Trophoblast cell (in vitro differentiated cells and primary cell): ENCODE measurements around the gene ZNF454.

ENCODE experiments used
- DNase-seq, 2 donors: peaks; one replicate each; pipeline ENCODE4 v3.0.0-alpha.2; 2016
- H2AFZ ChIP-seq: 2 replicates; pipeline ENCODE4 v1.6.1; 2013; ENCODE audit warnings: low read length, moderate library complexity, mild to moderate bottlenecking; ENCODE audit not compliant: insufficient read depth, poor library complexity
- H2AK5ac ChIP-seq: 2 replicates; pipeline ENCODE4 v1.6.1; 2013; ENCODE audit warnings: mild to moderate bottlenecking, low read length
- H2BK120ac ChIP-seq: 2 replicates; pipeline ENCODE4 v1.6.1; 2013; ENCODE audit warnings: low read length, mild to moderate bottlenecking, moderate library complexity; ENCODE audit not compliant: insufficient read depth, poor library complexity
- H2BK12ac ChIP-seq: 2 replicates; pipeline ENCODE4 v1.6.1; 2013; ENCODE audit warnings: mild to moderate bottlenecking, low read length, moderate library complexity
- H2BK5ac ChIP-seq: 2 replicates; pipeline ENCODE4 v1.6.1; 2013; ENCODE audit warnings: low read length, low read depth, moderate library complexity, mild to moderate bottlenecking; ENCODE audit not compliant: poor library complexity
- H3K14ac ChIP-seq: 2 replicates; pipeline ENCODE4 v1.6.1; 2013; ENCODE audit warnings: mild to moderate bottlenecking, low read length
- H3K18ac ChIP-seq: 2 replicates; pipeline ENCODE4 v1.6.1; 2013; ENCODE audit warnings: mild to moderate bottlenecking, low read length
- H3K23ac ChIP-seq: 2 replicates; pipeline ENCODE4 v1.6.1; 2013; ENCODE audit warnings: low read length
- H3K27ac ChIP-seq: 2 replicates; pipeline ENCODE4 v1.5.1; 2013; ENCODE audit warnings: low read depth, mild to moderate bottlenecking, inconsistent platforms, low read length, moderate library complexity
- H3K27me3 ChIP-seq: 2 replicates; pipeline ENCODE4 v1.6.1; 2013; ENCODE audit warnings: inconsistent platforms, mild to moderate bottlenecking, low read length, moderate library complexity; ENCODE audit not compliant: insufficient read depth
- H3K36me3 ChIP-seq, 2 experiments: 1 replicate in 1 of 2; 2 replicates in 1 of 2; pipeline ENCODE4 v1.6.1; 2013; ENCODE audit warnings: low read length in 2 of 2, mild to moderate bottlenecking in 2 of 2, moderate library complexity in 1 of 2; ENCODE audit not compliant: insufficient read depth in 2 of 2, control insufficient read depth in 1 of 2
- H3K4ac ChIP-seq: 2 replicates; pipeline ENCODE4 v1.6.1; 2013; ENCODE audit warnings: low read depth, mild to moderate bottlenecking, low read length, moderate library complexity
- H3K4me1 ChIP-seq, 2 experiments: 1 replicate in 1 of 2; 2 replicates in 1 of 2; pipeline ENCODE4 v1.6.1; 2013; ENCODE audit warnings: low read length in 2 of 2, mild to moderate bottlenecking in 2 of 2, moderate library complexity in 1 of 2; ENCODE audit not compliant: insufficient read depth in 2 of 2, control insufficient read depth in 1 of 2
- H3K4me2 ChIP-seq: 2 replicates; pipeline ENCODE4 v1.6.1; 2013; ENCODE audit warnings: inconsistent platforms, mild to moderate bottlenecking, low read length, moderate library complexity
- H3K4me3 ChIP-seq: 2 replicates; pipeline ENCODE4 v1.5.1; 2013; ENCODE audit warnings: mild to moderate bottlenecking, low read depth, low read length, inconsistent platforms
- H3K79me1 ChIP-seq: one replicate; pipeline ENCODE4 v1.6.1; 2013; ENCODE audit warnings: low read length
- H3K79me2 ChIP-seq: 2 replicates; pipeline ENCODE4 v1.6.1; 2013; ENCODE audit warnings: low read length, mild to moderate bottlenecking; ENCODE audit not compliant: control insufficient read depth, insufficient read depth, poor library complexity
- H3K9ac ChIP-seq: 2 replicates; pipeline ENCODE4 v1.6.1; 2013; ENCODE audit warnings: mild to moderate bottlenecking, low read length
- H3K9me3 ChIP-seq: 2 replicates; pipeline ENCODE4 v1.6.1; 2013; ENCODE audit warnings: low read depth, mild to moderate bottlenecking, control low read depth, inconsistent platforms, low read length; ENCODE audit not compliant: insufficient read depth
- H4K12ac ChIP-seq: 2 replicates; pipeline ENCODE4 v1.6.1; 2013; ENCODE audit warnings: low read depth, mild to moderate bottlenecking, low read length, moderate library complexity
- H4K8ac ChIP-seq: 2 replicates; pipeline ENCODE4 v1.6.1; 2013; ENCODE audit warnings: low read depth, mild to moderate bottlenecking, low read length, moderate library complexity
- H4K91ac ChIP-seq: one replicate; pipeline ENCODE4 v1.6.1; 2013; ENCODE audit warnings: low read depth, mild to moderate bottlenecking, low read length, moderate library complexity
- WGBS: extraction: QIAGEN DNeasy Blood & Tissue Kit; methylation state at CpG from one replicate; pipeline ENCODE4 v1.1.7; 2013; ENCODE audit warnings: missing lambda C conversion rate; ENCODE audit not compliant: insufficient read length, insufficient coverage; ENCODE audit errors: extremely low coverage; 5-methylcytosine and 5-hydroxymethylcytosine counted together

The ZNF454 gene

DNA sequence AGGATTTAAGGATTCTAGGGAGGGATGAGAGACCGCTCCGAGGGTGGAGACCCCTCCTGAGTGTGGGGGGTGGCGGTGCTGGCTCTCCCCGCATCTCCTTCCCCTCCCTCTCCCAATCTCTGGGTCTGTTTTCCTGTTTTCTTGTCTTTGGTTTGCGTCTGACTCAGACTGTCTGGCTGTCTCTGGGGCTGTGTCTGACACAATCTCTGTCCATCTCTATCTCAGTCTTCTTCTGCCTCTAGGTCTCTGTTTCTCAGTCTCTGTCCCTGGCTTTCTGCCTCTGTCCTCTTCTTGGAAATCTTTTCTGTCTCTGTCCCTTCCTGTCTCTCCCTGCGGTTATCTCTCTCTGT, 54.3 kb downstream of the ZNF454 start:
- Histone ChIP-seq H2AFZ (no peak overlapping the region), H3K4me1 (peaks cover 4% of the 10 kb centered on the region in 2 experiments), H4K91ac (no peak overlapping the region), H3K27me3 (peaks cover 26% of the 10 kb centered on the region), H3K9ac (no peak overlapping the region), H3K18ac (no peak overlapping the region), H3K14ac (no peak overlapping the region), H2BK120ac (no peak overlapping the region), H3K4me3 (no peak overlapping the region), H3K23ac (no peak overlapping the region), H3K79me2 (no peaks in the 10 kb centered on the region), H3K79me1 (no peaks in the 10 kb centered on the region), H3K4ac (no peak overlapping the region), H2BK12ac (no peak overlapping the region), H3K9me3 (peaks cover 36% of the 10 kb centered on the region), H3K36me3 (no peaks in the 10 kb centered on the region), H3K4me2 (peak overlapping the region; percentile 55), H2AK5ac (no peak overlapping the region), H4K8ac (no peak overlapping the region), H2BK5ac (no peak overlapping the region), H4K12ac (no peak overlapping the region), H3K27ac (no peak overlapping the region)
- no CpG with 5 or more reads among the region's 6 CpGs for WGBS
- no peak for DNase-seq

DNA sequence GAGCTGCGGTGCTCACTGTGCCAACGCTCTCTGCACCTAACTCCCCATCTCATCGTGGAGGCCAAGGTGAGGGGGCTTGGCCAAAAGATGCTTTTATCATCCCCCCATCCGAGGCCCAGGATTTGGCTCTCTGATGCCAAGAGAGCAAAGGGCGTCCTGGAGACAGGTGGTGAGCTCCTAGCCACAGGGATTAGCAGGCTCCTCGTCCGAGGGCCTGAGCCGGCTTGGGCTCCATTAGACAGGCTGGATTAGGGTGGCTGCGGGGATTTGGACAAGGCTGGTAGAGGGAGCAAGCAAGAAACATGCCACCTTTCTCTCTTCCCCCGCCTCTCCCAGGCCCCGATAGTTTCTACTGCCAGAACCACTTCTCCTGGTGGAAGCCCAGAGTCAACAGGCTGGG, 55.2 kb downstream of the ZNF454 start:
- H4K91ac ChIP-seq, result no peak overlapping the region
- peaks cover 33% of the 10 kb centered on the region for H3K9me3 ChIP-seq
- WGBS, result no CpG with 5 or more reads among the region's 11 CpGs
- no peak overlapping the region for H4K8ac ChIP-seq
- no peak overlapping the region for H3K9ac ChIP-seq
- no peak overlapping the region for H2AFZ ChIP-seq
- no peaks in the 10 kb centered on the region for H3K79me1 ChIP-seq
- H3K4me1 ChIP-seq, result peaks cover 4% of the 10 kb centered on the region in 2 experiments
- no peak overlapping the region for H3K18ac ChIP-seq
- no peak overlapping the region for H3K4me3 ChIP-seq
- H3K27ac ChIP-seq, result no peak overlapping the region
- no peak overlapping the region for H2AK5ac ChIP-seq
- DNase-seq, result no peak
- H3K4me2 ChIP-seq, result no peak overlapping the region
- H4K12ac ChIP-seq, result no peak overlapping the region
- no peak overlapping the region for H2BK120ac ChIP-seq
- peaks cover 26% of the 10 kb centered on the region for H3K27me3 ChIP-seq
- H2BK12ac ChIP-seq, result no peak overlapping the region
- H2BK5ac ChIP-seq, result no peak overlapping the region
- H3K14ac ChIP-seq, result no peak overlapping the region
- no peak overlapping the region for H3K4ac ChIP-seq
- no peak overlapping the region for H3K23ac ChIP-seq
- no peaks in the 10 kb centered on the region for H3K79me2 ChIP-seq
- H3K36me3 ChIP-seq, result no peaks in the 10 kb centered on the region

DNA sequence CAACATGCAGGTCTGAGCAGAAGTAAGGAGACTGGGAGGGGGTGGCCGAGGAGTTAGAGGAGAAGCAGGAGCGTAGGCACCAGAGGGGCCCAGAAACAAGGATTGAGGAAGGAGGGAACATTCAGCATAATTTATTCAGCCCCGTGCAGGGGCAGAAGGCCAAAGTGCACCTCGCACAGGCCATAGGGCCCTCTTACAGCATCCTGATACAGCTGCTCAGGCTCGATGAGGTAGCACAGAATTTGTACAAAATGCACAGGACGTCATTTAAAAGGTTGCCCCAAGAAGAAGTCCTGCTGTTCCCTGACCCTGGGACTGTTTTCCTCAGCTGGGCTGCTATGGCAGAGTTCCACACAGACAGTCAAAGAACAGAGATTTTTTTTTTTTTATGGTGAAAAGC, 56.2 kb downstream of the ZNF454 start:
- no peaks in the 10 kb centered on the region for H3K36me3 ChIP-seq
- WGBS, result no CpG with 5 or more reads among the region's 6 CpGs

DNA sequence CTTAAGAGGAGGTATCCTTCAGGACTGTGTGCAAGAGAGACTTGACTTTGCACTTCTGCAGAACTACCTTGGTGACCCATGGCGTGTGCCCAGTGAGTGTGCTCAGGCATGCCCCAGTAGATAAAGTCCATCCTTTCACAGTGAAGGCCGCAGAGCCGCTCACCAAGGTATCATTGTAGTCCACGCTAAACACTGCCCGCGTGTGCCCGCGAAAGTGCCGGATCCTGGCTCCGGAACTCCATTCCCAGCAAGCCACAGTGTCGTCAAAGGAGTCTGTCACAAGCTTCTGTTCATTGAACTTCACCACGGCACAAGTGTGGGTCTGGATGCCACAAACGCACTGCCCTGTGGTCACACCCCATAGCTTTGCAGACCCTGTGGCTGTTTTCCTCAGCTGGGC, 57.4 kb downstream of the ZNF454 start:
- Histone ChIP-seq H4K12ac (no peak overlapping the region), H3K4me1 (peaks cover 4% of the 10 kb centered on the region in 2 experiments), H3K79me2 (no peaks in the 10 kb centered on the region), H4K8ac (no peak overlapping the region), H3K4ac (no peak overlapping the region), H2BK120ac (no peak overlapping the region), H3K9me3 (peaks cover 25% of the 10 kb centered on the region), H3K4me3 (no peak overlapping the region), H3K27ac (no peak overlapping the region), H3K18ac (no peak overlapping the region), H2AK5ac (no peak overlapping the region), H2BK12ac (no peak overlapping the region), H3K27me3 (peaks cover 26% of the 10 kb centered on the region), H2BK5ac (no peak overlapping the region), H2AFZ (no peak overlapping the region), H4K91ac (no peak overlapping the region), H3K9ac (no peak overlapping the region), H3K4me2 (no peak overlapping the region), H3K36me3 (no peaks in the 10 kb centered on the region), H3K23ac (no peak overlapping the region), H3K79me1 (no peaks in the 10 kb centered on the region), H3K14ac (no peak overlapping the region)
- no peak for DNase-seq
- WGBS, result no CpG with 5 or more reads among the region's 13 CpGs

More for the DNA sequence above, 56.2 kb downstream of the ZNF454 start:
- Histone ChIP-seq H3K79me1 (no peaks in the 10 kb centered on the region), H3K18ac (no peak overlapping the region), H3K9me3 (peaks cover 27% of the 10 kb centered on the region), H3K4me3 (no peak overlapping the region), H3K4me1 (peaks cover 4% of the 10 kb centered on the region in 2 experiments), H3K27ac (no peak overlapping the region), H3K79me2 (no peaks in the 10 kb centered on the region), H4K12ac (no peak overlapping the region), H3K4ac (no peak overlapping the region), H2AK5ac (no peak overlapping the region), H3K14ac (no peak overlapping the region), H3K27me3 (peaks cover 26% of the 10 kb centered on the region), H3K23ac (no peak overlapping the region), H2BK12ac (no peak overlapping the region), H3K4me2 (no peak overlapping the region), H4K8ac (no peak overlapping the region), H2BK120ac (no peak overlapping the region), H2AFZ (no peak overlapping the region), H2BK5ac (no peak overlapping the region), H4K91ac (no peak overlapping the region), H3K9ac (no peak overlapping the region)
- DNase-seq, result no peak
